Naive B cell (primary cell): ENCODE measurements around the gene FTO. TPM values are rescaled to one million over a fixed set of nuclear protein-coding genes. Genes with fewer than 3 reads are reported as not detected.
A peak's percentile ranks its signal among the peaks of the same experiment; 100 is the strongest.

Experiments
- ATAC-seq, 2 donors: fragments of 150-1000 bp; cut with Tn5 transposase; 2 replicates each; pipeline ENCODE4 v1.10.0; 2021; ENCODE audit warnings: low read depth in 2 of 2, mild to moderate bottlenecking in 2 of 2, moderate library complexity in 2 of 2
- DNase-seq: peaks from one replicate; pipeline ENCODE4 v3.0.0; 2022
- H3K27ac Mint-ChIP-seq, 6 donors: one replicate each; pipeline ENCODE4 v1.8.0; 2020 to 2022; ENCODE audit warnings: mild to moderate bottlenecking in 6 of 6, mixed read lengths in 6 of 6, moderate library complexity in 5 of 6, inconsistent platforms in 2 of 6
- H3K27me3 Mint-ChIP-seq, 3 donors: one replicate each; pipeline ENCODE4 v1.8.0; 2021 to 2022; ENCODE audit warnings: mixed read lengths in 3 of 3, mild to moderate bottlenecking in 1 of 3
- H3K36me3 Mint-ChIP-seq, 2 donors: one replicate each; pipeline ENCODE4 v1.8.0; 2020 to 2022; ENCODE audit warnings: mixed read lengths in 2 of 2, inconsistent platforms in 1 of 2, mild to moderate bottlenecking in 1 of 2
- H3K4me1 Mint-ChIP-seq, 3 donors: one replicate each; pipeline ENCODE4 v1.8.0; 2020 to 2022; ENCODE audit warnings: mixed read lengths in 3 of 3, inconsistent platforms in 1 of 3, mild to moderate bottlenecking in 1 of 3, moderate library complexity in 1 of 3
- H3K4me3 Mint-ChIP-seq, 8 donors: one replicate each; pipeline ENCODE4 v1.8.0; 2020 to 2022; ENCODE audit warnings: mild to moderate bottlenecking in 8 of 8, mixed read lengths in 8 of 8, moderate library complexity in 8 of 8, inconsistent platforms in 2 of 8
- H3K9me3 Mint-ChIP-seq, 7 donors: one replicate each; pipeline ENCODE4 v1.8.0; 2020 to 2022; ENCODE audit warnings: mixed read lengths in 7 of 7, mild to moderate bottlenecking in 5 of 7, inconsistent platforms in 2 of 7, moderate library complexity in 1 of 7
- polyA plus RNA-seq, 6 donors: library from polyadenylated mRNA; unstranded; fragments of 300-500 nt; fragmentation: Illumina TruSeq; gene quantifications; one replicate each; pipeline ENCODE4 v1.2.3, GENCODE V29; 2021; ENCODE audit warnings: low read depth in 6 of 6

FTO gene
- polyA plus RNA-seq, 6 donors from 2014 or later, result 64.7 to 89.0 (median 79.6) TPM

- no peak for ATAC-seq
- Mint-ChIP-seq H3K9me3 (no peaks in the 10 kb centered on the region), H3K4me1 (no peaks in the 10 kb centered on the region), H3K4me3 (no peak overlapping the region), H3K36me3 (peaks cover 0 to 4% of the 10 kb centered on the region in 2 donors), H3K27ac (peak overlapping the region in 2 of 6 donors; percentile 10 to 28), H3K27me3 (no peaks in the 10 kb centered on the region)
- no peak for DNase-seq
These were observed 219.0 kb downstream of the FTO start for GRCh38 chr16:53922807-53923571.

- Mint-ChIP-seq H3K27ac (peak overlapping the region in 2 of 6 donors; percentile 21 to 48), H3K27me3 (no peaks in the 10 kb centered on the region), H3K36me3 (peaks cover 0 to 4% of the 10 kb centered on the region in 2 donors)
These were observed 220.6 kb downstream of the FTO start for GRCh38 chr16:53924331-53925106.

GRCh38 chr16:53925107-53925410 lies 221.1 kb downstream of the FTO start:
- peak overlapping the region in 1 of 6 donors; percentile 51 for H3K27ac Mint-ChIP-seq
- no peak for ATAC-seq

More at GRCh38 chr16:53924331-53925106, 220.6 kb downstream of the FTO start:
- no peaks in the 10 kb centered on the region for H3K4me1 Mint-ChIP-seq
- ATAC-seq (no peak), DNase-seq (no peak)
- no peaks in the 10 kb centered on the region for H3K9me3 Mint-ChIP-seq
- no peak overlapping the region for H3K4me3 Mint-ChIP-seq

GRCh38 chr16:53925526-53925925 lies 221.6 kb downstream of the FTO start:
- no peak overlapping the region for H3K27ac Mint-ChIP-seq
- no peaks in the 10 kb centered on the region for H3K4me1 Mint-ChIP-seq
- no peaks in the 10 kb centered on the region for H3K9me3 Mint-ChIP-seq
- peaks cover 0 to 4% of the 10 kb centered on the region in 2 donors for H3K36me3 Mint-ChIP-seq
- ATAC-seq (no peak), DNase-seq (no peak)
- H3K27me3 Mint-ChIP-seq, result no peaks in the 10 kb centered on the region
- H3K4me3 Mint-ChIP-seq, result no peak overlapping the region

More at GRCh38 chr16:53925107-53925410, 221.1 kb downstream of the FTO start:
- H3K36me3 Mint-ChIP-seq, result peaks cover 0 to 4% of the 10 kb centered on the region in 2 donors
- H3K4me3 Mint-ChIP-seq, result no peak overlapping the region
- no peaks in the 10 kb centered on the region for H3K9me3 Mint-ChIP-seq
- no peaks in the 10 kb centered on the region for H3K4me1 Mint-ChIP-seq
- DNase-seq, result no peak
- H3K27me3 Mint-ChIP-seq, result no peaks in the 10 kb centered on the region

- Mint-ChIP-seq H3K4me1 (no peaks in the 10 kb centered on the region), H3K27ac (no peak overlapping the region), H3K27me3 (no peaks in the 10 kb centered on the region), H3K4me3 (no peak overlapping the region), H3K9me3 (no peaks in the 10 kb centered on the region), H3K36me3 (peaks cover 0 to 4% of the 10 kb centered on the region in 2 donors)
- ATAC-seq, result no peak
- no peak for DNase-seq
These were observed 222.3 kb downstream of the FTO start for GRCh38 chr16:53926209-53926608.

GRCh38 chr16:53932975-53933374 lies 229.0 kb downstream of the FTO start:
- Mint-ChIP-seq H3K4me1 (no peaks in the 10 kb centered on the region), H3K4me3 (no peak overlapping the region), H3K27me3 (no peaks in the 10 kb centered on the region), H3K9me3 (no peaks in the 10 kb centered on the region), H3K27ac (no peak overlapping the region), H3K36me3 (peaks cover 13 to 31% of the 10 kb centered on the region in 2 donors)
- DNase-seq, result no peak
- no peak for ATAC-seq

- DNase-seq, result no peak
- no peaks in the 10 kb centered on the region for H3K27me3 Mint-ChIP-seq
- ATAC-seq, result no peak
- no peak overlapping the region for H3K27ac Mint-ChIP-seq
- peaks cover 0 to 2% (median 0%) of the 10 kb centered on the region in 7 donors for H3K9me3 Mint-ChIP-seq
- no peaks in the 10 kb centered on the region for H3K4me1 Mint-ChIP-seq
- H3K36me3 Mint-ChIP-seq, result peaks cover 17 to 35% of the 10 kb centered on the region in 2 donors
- no peak overlapping the region for H3K4me3 Mint-ChIP-seq
These were observed 229.5 kb downstream of the FTO start for GRCh38 chr16:53933407-53933806.

- DNase-seq (no peak), ATAC-seq (no peak)
- Mint-ChIP-seq H3K36me3 (peaks cover 30 to 48% of the 10 kb centered on the region in 2 donors), H3K9me3 (peaks cover 0 to 10% (median 2%) of the 10 kb centered on the region in 7 donors), H3K4me3 (no peak overlapping the region), H3K4me1 (no peaks in the 10 kb centered on the region), H3K27ac (no peak overlapping the region), H3K27me3 (no peaks in the 10 kb centered on the region)
These were observed 232.1 kb downstream of the FTO start for GRCh38 chr16:53936052-53936451.

GRCh38 chr16:53936529-53936928 lies 232.6 kb downstream of the FTO start:
- peaks cover 30 to 48% of the 10 kb centered on the region in 2 donors for H3K36me3 Mint-ChIP-seq
- no peaks in the 10 kb centered on the region for H3K4me1 Mint-ChIP-seq
- H3K27ac Mint-ChIP-seq, result no peak overlapping the region
- peaks cover 0 to 10% (median 2%) of the 10 kb centered on the region in 7 donors for H3K9me3 Mint-ChIP-seq
- no peak for ATAC-seq
- no peak for DNase-seq
- H3K4me3 Mint-ChIP-seq, result no peak overlapping the region
- no peaks in the 10 kb centered on the region for H3K27me3 Mint-ChIP-seq

- DNase-seq (no peak), ATAC-seq (no peak)
- Mint-ChIP-seq H3K27ac (peak overlapping the region in 2 of 6 donors; percentile 27 to 36), H3K4me1 (peaks cover 0 to 3% (median 0%) of the 10 kb centered on the region in 3 donors), H3K4me3 (no peak overlapping the region), H3K9me3 (peaks cover 0 to 10% (median 2%) of the 10 kb centered on the region in 7 donors), H3K36me3 (peaks cover 30 to 53% of the 10 kb centered on the region in 2 donors), H3K27me3 (no peaks in the 10 kb centered on the region)
These were observed 233.4 kb downstream of the FTO start for GRCh38 chr16:53937161-53937880.

- H3K4me3 Mint-ChIP-seq, result no peak overlapping the region
- peaks cover 8 to 12% of the 10 kb centered on the region in 2 donors for H3K36me3 Mint-ChIP-seq
- H3K27ac Mint-ChIP-seq, result peak overlapping the region in 1 of 6 donors; percentile 45
- ATAC-seq (no peak), DNase-seq (no peak)
- peaks cover 0 to 17% (median 9%) of the 10 kb centered on the region in 3 donors for H3K4me1 Mint-ChIP-seq
- H3K9me3 Mint-ChIP-seq, result peaks cover 0 to 5% (median 2%) of the 10 kb centered on the region in 7 donors
- no peaks in the 10 kb centered on the region for H3K27me3 Mint-ChIP-seq
These were observed 240.1 kb downstream of the FTO start for GRCh38 chr16:53944025-53944424.

GRCh38 chr16:53945996-53946395 lies 242.0 kb downstream of the FTO start:
- H3K4me3 Mint-ChIP-seq, result no peak overlapping the region
- peaks cover 0 to 5% of the 10 kb centered on the region in 2 donors for H3K36me3 Mint-ChIP-seq
- no peaks in the 10 kb centered on the region for H3K27me3 Mint-ChIP-seq
- DNase-seq (no peak), ATAC-seq (no peak)
- peak overlapping the region in 1 of 6 donors; percentile 0 for H3K27ac Mint-ChIP-seq
- peaks cover 11 to 27% (median 19%) of the 10 kb centered on the region in 3 donors for H3K4me1 Mint-ChIP-seq
- no peaks in the 10 kb centered on the region for H3K9me3 Mint-ChIP-seq

GRCh38 chr16:53946746-53947386 lies 242.9 kb downstream of the FTO start:
- DNase-seq, result no peak
- H3K27me3 Mint-ChIP-seq, result no peaks in the 10 kb centered on the region
- H3K9me3 Mint-ChIP-seq, result no peaks in the 10 kb centered on the region
- peak overlapping the region in 1 of 6 donors; percentile 36 for H3K27ac Mint-ChIP-seq
- no peak for ATAC-seq
- H3K4me3 Mint-ChIP-seq, result no peak overlapping the region
- peaks cover 14 to 29% (median 20%) of the 10 kb centered on the region in 3 donors for H3K4me1 Mint-ChIP-seq
- peaks cover 0 to 3% of the 10 kb centered on the region in 2 donors for H3K36me3 Mint-ChIP-seq
